ENCODE data around the gene CCDC85A. TPM values are rescaled to one million over a fixed set of nuclear protein-coding genes. Genes with fewer than 3 reads are reported as not detected.

The CCDC85A gene
- total and polyA plus RNA-seq, 9 donors = 2.8 to 5.5 (median 4.4) TPM

GRCh38 chr2:56262241-56262640 lies 78.5 kb downstream of the CCDC85A start:
- H3K27ac ChIP-seq (ENCODE audit: low read length) = no peak overlapping the region
- no CpG with 5 or more reads among the region's 1 CpG for WGBS (ENCODE audit: insufficient coverage)
- H3K27me3 ChIP-seq (ENCODE audit: control insufficient read depth, insufficient read depth, low read length) = no peaks in the 10 kb centered on the region
- H3K4me1 ChIP-seq (ENCODE audit: control insufficient read depth, insufficient read depth, low read length) = no peaks in the 10 kb centered on the region
- no peaks in the 10 kb centered on the region for H3K9me3 ChIP-seq (replicated peaks; ENCODE audit: control insufficient read depth, low read depth, low read length)
- H3K36me3 ChIP-seq (ENCODE audit: control insufficient read depth, insufficient read depth, low read length) = no peaks in the 10 kb centered on the region
- peak; percentile 63 for DNase-seq
- no peak overlapping the region for H3K4me3 ChIP-seq (ENCODE audit: low read length)

- H3K27me3 ChIP-seq (ENCODE audit: control insufficient read depth, insufficient read depth, low read length) = no peaks in the 10 kb centered on the region
- WGBS (ENCODE audit: insufficient coverage) = no CpG with 5 or more reads among the region's 2 CpGs
- H3K9me3 ChIP-seq (replicated peaks; ENCODE audit: control insufficient read depth, low read depth, low read length) = no peaks in the 10 kb centered on the region
- H3K4me3 ChIP-seq (ENCODE audit: low read length) = no peak overlapping the region
- H3K4me1 ChIP-seq (ENCODE audit: control insufficient read depth, insufficient read depth, low read length) = no peaks in the 10 kb centered on the region
- no peak for DNase-seq
- no peaks in the 10 kb centered on the region for H3K36me3 ChIP-seq (ENCODE audit: control insufficient read depth, insufficient read depth, low read length)
- H3K27ac ChIP-seq (ENCODE audit: low read length) = no peak overlapping the region
These were observed 80.1 kb downstream of the CCDC85A start for GRCh38 chr2:56263876-56264275.

- DNase-seq = peak; percentile 26
- WGBS (ENCODE audit: insufficient coverage) = 63% methylated on average over 2 of the region's 5 CpGs
- H3K36me3 ChIP-seq (ENCODE audit: control insufficient read depth, insufficient read depth, low read length) = no peaks in the 10 kb centered on the region
These were observed 83.1 kb downstream of the CCDC85A start for GRCh38 chr2:56266761-56267414.

GRCh38 chr2:56267415-56267788 lies 83.6 kb downstream of the CCDC85A start:
- DNase-seq = peak; percentile 27
- 93% methylated on average over 2 of the region's 3 CpGs for WGBS (ENCODE audit: insufficient coverage)
- Histone ChIP-seq H3K4me1 (ENCODE audit: control insufficient read depth, insufficient read depth, low read length) (no peaks in the 10 kb centered on the region), H3K36me3 (ENCODE audit: control insufficient read depth, insufficient read depth, low read length) (no peaks in the 10 kb centered on the region), H3K27me3 (ENCODE audit: control insufficient read depth, insufficient read depth, low read length) (no peaks in the 10 kb centered on the region), H3K27ac (ENCODE audit: low read length) (no peak overlapping the region), H3K9me3 (replicated peaks; ENCODE audit: control insufficient read depth, low read depth, low read length) (no peaks in the 10 kb centered on the region), H3K4me3 (ENCODE audit: low read length) (no peak overlapping the region)

More at GRCh38 chr2:56266761-56267414, 83.1 kb downstream of the CCDC85A start:
- Histone ChIP-seq H3K27ac (ENCODE audit: low read length) (no peak overlapping the region), H3K27me3 (ENCODE audit: control insufficient read depth, insufficient read depth, low read length) (no peaks in the 10 kb centered on the region), H3K4me3 (ENCODE audit: low read length) (no peak overlapping the region), H3K4me1 (ENCODE audit: control insufficient read depth, insufficient read depth, low read length) (no peaks in the 10 kb centered on the region), H3K9me3 (replicated peaks; ENCODE audit: control insufficient read depth, low read depth, low read length) (no peaks in the 10 kb centered on the region)

- Histone ChIP-seq H3K27ac (ENCODE audit: low read length) (no peak overlapping the region), H3K4me1 (ENCODE audit: control insufficient read depth, insufficient read depth, low read length) (no peaks in the 10 kb centered on the region), H3K36me3 (ENCODE audit: control insufficient read depth, insufficient read depth, low read length) (no peaks in the 10 kb centered on the region), H3K9me3 (replicated peaks; ENCODE audit: control insufficient read depth, low read depth, low read length) (no peaks in the 10 kb centered on the region), H3K27me3 (ENCODE audit: control insufficient read depth, insufficient read depth, low read length) (no peaks in the 10 kb centered on the region), H3K4me3 (ENCODE audit: low read length) (no peak overlapping the region)
- peak; percentile 80 for DNase-seq
- no CpG with 5 or more reads among the region's 2 CpGs for WGBS (ENCODE audit: insufficient coverage)
These were observed 85.1 kb downstream of the CCDC85A start for GRCh38 chr2:56268856-56269255.

GRCh38 chr2:56271275-56271674 lies 87.5 kb downstream of the CCDC85A start:
- Histone ChIP-seq H3K4me1 (ENCODE audit: control insufficient read depth, insufficient read depth, low read length) (no peaks in the 10 kb centered on the region), H3K27ac (ENCODE audit: low read length) (no peak overlapping the region), H3K27me3 (ENCODE audit: control insufficient read depth, insufficient read depth, low read length) (no peaks in the 10 kb centered on the region), H3K9me3 (replicated peaks; ENCODE audit: control insufficient read depth, low read depth, low read length) (no peaks in the 10 kb centered on the region), H3K4me3 (ENCODE audit: low read length) (no peak overlapping the region), H3K36me3 (ENCODE audit: control insufficient read depth, insufficient read depth, low read length) (no peaks in the 10 kb centered on the region)
- WGBS (ENCODE audit: insufficient coverage) = 87% methylated on average over 1 of the region's 2 CpGs
- DNase-seq = no peak

- Histone ChIP-seq H3K9me3 (replicated peaks; ENCODE audit: control insufficient read depth, low read depth, low read length) (no peaks in the 10 kb centered on the region), H3K4me1 (ENCODE audit: control insufficient read depth, insufficient read depth, low read length) (no peaks in the 10 kb centered on the region), H3K27ac (ENCODE audit: low read length) (no peak overlapping the region), H3K27me3 (ENCODE audit: control insufficient read depth, insufficient read depth, low read length) (no peaks in the 10 kb centered on the region), H3K36me3 (ENCODE audit: control insufficient read depth, insufficient read depth, low read length) (no peaks in the 10 kb centered on the region), H3K4me3 (ENCODE audit: low read length) (no peak overlapping the region)
- 100% methylated on average over 1 of the region's 5 CpGs for WGBS (ENCODE audit: insufficient coverage)
- DNase-seq = no peak
These were observed 101.4 kb downstream of the CCDC85A start for GRCh38 chr2:56285224-56285623.

- no peak for DNase-seq
- no peaks in the 10 kb centered on the region for H3K4me1 ChIP-seq (ENCODE audit: control insufficient read depth, insufficient read depth, low read length)
- H3K9me3 ChIP-seq (replicated peaks; ENCODE audit: control insufficient read depth, low read depth, low read length) = no peaks in the 10 kb centered on the region
- no peaks in the 10 kb centered on the region for H3K36me3 ChIP-seq (ENCODE audit: control insufficient read depth, insufficient read depth, low read length)
- H3K27me3 ChIP-seq (ENCODE audit: control insufficient read depth, insufficient read depth, low read length) = no peaks in the 10 kb centered on the region
- WGBS (ENCODE audit: insufficient coverage) = 92% methylated on average over 1 of the region's 2 CpGs
- no peak overlapping the region for H3K4me3 ChIP-seq (ENCODE audit: low read length)
- H3K27ac ChIP-seq (ENCODE audit: low read length) = no peak overlapping the region
These were observed 103.1 kb downstream of the CCDC85A start for GRCh38 chr2:56286936-56287335.

GRCh38 chr2:56287508-56287907 lies 103.7 kb downstream of the CCDC85A start:
- no peaks in the 10 kb centered on the region for H3K36me3 ChIP-seq (ENCODE audit: control insufficient read depth, insufficient read depth, low read length)
- H3K27ac ChIP-seq (ENCODE audit: low read length) = no peak overlapping the region
- no peaks in the 10 kb centered on the region for H3K27me3 ChIP-seq (ENCODE audit: control insufficient read depth, insufficient read depth, low read length)
- no peaks in the 10 kb centered on the region for H3K4me1 ChIP-seq (ENCODE audit: control insufficient read depth, insufficient read depth, low read length)
- no peak for DNase-seq
- H3K9me3 ChIP-seq (replicated peaks; ENCODE audit: control insufficient read depth, low read depth, low read length) = no peaks in the 10 kb centered on the region
- H3K4me3 ChIP-seq (ENCODE audit: low read length) = no peak overlapping the region

- no peak overlapping the region for H3K4me3 ChIP-seq (ENCODE audit: low read length)
- DNase-seq = no peak
- H3K36me3 ChIP-seq (ENCODE audit: control insufficient read depth, insufficient read depth, low read length) = no peaks in the 10 kb centered on the region
- no peak overlapping the region for H3K27ac ChIP-seq (ENCODE audit: low read length)
- no CpG with 5 or more reads among the region's 2 CpGs for WGBS (ENCODE audit: insufficient coverage)
- no peaks in the 10 kb centered on the region for H3K4me1 ChIP-seq (ENCODE audit: control insufficient read depth, insufficient read depth, low read length)
- no peaks in the 10 kb centered on the region for H3K9me3 ChIP-seq (replicated peaks; ENCODE audit: control insufficient read depth, low read depth, low read length)
- H3K27me3 ChIP-seq (ENCODE audit: control insufficient read depth, insufficient read depth, low read length) = no peaks in the 10 kb centered on the region
These were observed 104.2 kb downstream of the CCDC85A start for GRCh38 chr2:56287974-56288373.

All from muscle of leg (tissue), 11 donors.